H9 (cell line): ENCODE data around the gene ITM2C. TPM values are rescaled to one million over a fixed set of nuclear protein-coding genes. Genes with fewer than 3 reads are reported as not detected.

Source experiments
- DNase-seq: peaks from one replicate; pipeline ENCODE4 v3.0.0-alpha.2; 2017
- H2AFZ ChIP-seq: one replicate; pipeline ENCODE4 v1.6.1; 2013; ENCODE audit warnings: mild to moderate bottlenecking, low read length, control low read depth, moderate library complexity
- H2AK5ac ChIP-seq: 2 replicates; pipeline ENCODE4 v1.6.1; 2013; ENCODE audit warnings: low read length, control low read depth, mixed read lengths; ENCODE audit not compliant: insufficient read length
- H2BK120ac ChIP-seq: one replicate; pipeline ENCODE4 v1.6.1; 2013; ENCODE audit warnings: low read depth, mild to moderate bottlenecking, low read length, control low read depth, inconsistent platforms; ENCODE audit not compliant: poor library complexity, severe bottlenecking
- H2BK12ac ChIP-seq: 2 replicates; pipeline ENCODE4 v1.6.1; 2013; ENCODE audit warnings: low read length, control low read depth, mixed read lengths, low read depth; ENCODE audit not compliant: insufficient read length
- H2BK15ac ChIP-seq: 2 replicates; pipeline ENCODE4 v1.6.1; 2013; ENCODE audit warnings: low read depth, low read length, control low read depth
- H2BK20ac ChIP-seq: one replicate; pipeline ENCODE4 v1.6.1; 2013; ENCODE audit warnings: low read depth, mild to moderate bottlenecking, low read length, control low read depth, inconsistent platforms; ENCODE audit not compliant: poor library complexity, severe bottlenecking
- H2BK5ac ChIP-seq: 2 replicates; pipeline ENCODE4 v1.6.1; 2013; ENCODE audit warnings: low read length, control low read depth, mixed read lengths; ENCODE audit not compliant: insufficient read length
- H3K14ac ChIP-seq: 2 replicates; pipeline ENCODE4 v1.6.1; 2013; ENCODE audit warnings: low read length, control low read depth; ENCODE audit not compliant: insufficient read depth
- H3K18ac ChIP-seq: 2 replicates; pipeline ENCODE4 v1.6.1; 2013; ENCODE audit warnings: low read depth, mild to moderate bottlenecking, mixed read lengths, low read length, control low read depth; ENCODE audit not compliant: insufficient read length
- H3K23ac ChIP-seq: 2 replicates; pipeline ENCODE4 v1.6.1; 2013; ENCODE audit warnings: low read length, control low read depth, mixed read lengths, low read depth; ENCODE audit not compliant: insufficient read length
- H3K23me2 ChIP-seq: 2 replicates; pipeline ENCODE4 v1.6.1; 2013; ENCODE audit warnings: low read depth, mild to moderate bottlenecking, mixed read lengths, low read length, control low read depth; ENCODE audit not compliant: insufficient read length, poor library complexity, severe bottlenecking
- H3K27ac ChIP-seq: 2 replicates; pipeline ENCODE4 v1.5.1; 2013; ENCODE audit warnings: low read length, control low read depth, mixed read lengths, low read depth; ENCODE audit not compliant: insufficient read length
- H3K27me3 ChIP-seq: 2 replicates; pipeline ENCODE4 v1.6.1; 2013; ENCODE audit warnings: low read length, control low read depth, inconsistent platforms; ENCODE audit not compliant: insufficient read depth
- H3K4ac ChIP-seq: 2 replicates; pipeline ENCODE4 v1.6.1; 2013; ENCODE audit warnings: low read depth, mild to moderate bottlenecking, control low read depth, inconsistent platforms, low read length, moderate library complexity
- H3K4me1 ChIP-seq: 2 replicates; pipeline ENCODE4 v1.6.1; 2013; ENCODE audit warnings: low read length, control low read depth, inconsistent platforms; ENCODE audit not compliant: insufficient read depth
- H3K4me2 ChIP-seq: 2 replicates; pipeline ENCODE4 v1.6.1; 2013; ENCODE audit warnings: low read length, control low read depth, mixed read lengths; ENCODE audit not compliant: insufficient read length, insufficient read depth
- H3K56ac ChIP-seq: 2 replicates; pipeline ENCODE4 v1.6.1; 2013; ENCODE audit warnings: low read depth, mild to moderate bottlenecking, mixed read lengths, low read length, control low read depth; ENCODE audit not compliant: insufficient read length
- H3K79me1 ChIP-seq: 2 replicates; pipeline ENCODE4 v1.6.1; 2013; ENCODE audit warnings: low read depth, mild to moderate bottlenecking, moderate library complexity, low read length, control low read depth, inconsistent platforms; ENCODE audit not compliant: insufficient read depth, poor library complexity, severe bottlenecking
- H3K79me2 ChIP-seq: 2 replicates; pipeline ENCODE4 v1.6.1; 2013; ENCODE audit warnings: low read length, control low read depth, inconsistent platforms; ENCODE audit not compliant: insufficient read depth
- H3K9ac ChIP-seq: 2 replicates; pipeline ENCODE4 v1.6.1; 2013; ENCODE audit warnings: low read length, control low read depth, mixed read lengths; ENCODE audit not compliant: insufficient read length; ENCODE audit errors: extremely low read depth
- H3K9me3 ChIP-seq: one replicate; pipeline ENCODE4 v1.6.1; 2013; ENCODE audit warnings: low read depth, low read length, inconsistent platforms; ENCODE audit not compliant: control insufficient read depth
- H3T11ph ChIP-seq: one replicate; pipeline ENCODE4 v1.6.1; 2013; ENCODE audit warnings: mild to moderate bottlenecking, low read length, control low read depth, inconsistent platforms
- H4K20me1 ChIP-seq: one replicate; pipeline ENCODE4 v1.6.1; 2013; ENCODE audit not compliant: control insufficient read depth, insufficient read length, insufficient read depth
- H4K5ac ChIP-seq: 2 replicates; pipeline ENCODE4 v1.6.1; 2013; ENCODE audit warnings: low read depth, mild to moderate bottlenecking, mixed read lengths, low read length, control low read depth; ENCODE audit not compliant: insufficient read length
- H4K8ac ChIP-seq: replicated peaks from 2 replicates; pipeline ENCODE4 v1.6.1; 2013; ENCODE audit warnings: low read length, control low read depth, mixed read lengths, low read depth; ENCODE audit not compliant: insufficient read length
- H4K91ac ChIP-seq: 2 replicates; pipeline ENCODE4 v1.6.1; 2013; ENCODE audit warnings: low read depth, mild to moderate bottlenecking, moderate library complexity, mixed read lengths, low read length, control low read depth; ENCODE audit not compliant: insufficient read length
- H3K27ac Mint-ChIP-seq, 3 experiments: 2 replicates in 2 of 3; 3 replicates in 1 of 3; pipeline ENCODE4 v1.8.0; 2020 to 2021; ENCODE audit warnings: mixed read lengths in 3 of 3, mild to moderate bottlenecking in 1 of 3, moderate library complexity in 1 of 3
- H3K27me3 Mint-ChIP-seq: 2 replicates; pipeline ENCODE4 v1.8.0; 2021; ENCODE audit warnings: low read depth, mild to moderate bottlenecking, moderate library complexity, mixed read lengths
- H3K36me3 Mint-ChIP-seq, 3 experiments: 2 replicates in 2 of 3; 3 replicates in 1 of 3; pipeline ENCODE4 v1.8.0; 2020 to 2021; ENCODE audit warnings: low read depth in 3 of 3, mixed read lengths in 3 of 3; ENCODE audit not compliant: insufficient read depth in 1 of 3
- H3K4me1 Mint-ChIP-seq, 2 experiments: 2 replicates each; pipeline ENCODE4 v1.8.0; 2020; ENCODE audit warnings: mixed read lengths in 2 of 2
- H3K4me3 Mint-ChIP-seq, 2 experiments: 2 replicates in 1 of 2; 3 replicates in 1 of 2; pipeline ENCODE4 v1.8.0; 2020 to 2021; ENCODE audit warnings: mild to moderate bottlenecking in 2 of 2, mixed read lengths in 2 of 2, moderate library complexity in 1 of 2
- H3K9me3 Mint-ChIP-seq, 2 experiments: 2 replicates in 1 of 2; 3 replicates in 1 of 2; pipeline ENCODE4 v1.8.0; 2020; ENCODE audit warnings: mild to moderate bottlenecking in 2 of 2, mixed read lengths in 2 of 2, moderate library complexity in 1 of 2
- WGBS: extraction: QIAGEN DNeasy Blood & Tissue Kit; methylation state at CpG from one replicate; pipeline ENCODE4 v1.1.7; 2013; ENCODE audit warnings: missing lambda C conversion rate, low lambda C conversion rate, mixed read lengths; ENCODE audit not compliant: insufficient read length; ENCODE audit errors: extremely low coverage; 5-methylcytosine and 5-hydroxymethylcytosine counted together
- total RNA-seq: library from RNA; stranded (reverse); gene quantifications from 2 replicates; pipeline ENCODE4 v1.2.1, GENCODE V29; 2021
- TF ChIP-seq, protein P1 (sequence below): fragments of 200-600 bp; sonication (generic); conservative IDR thresholded peaks from 3 replicates; pipeline ENCODE4 v1.8.0; 2021; ENCODE audit warnings: antibody characterized with exemption, mild to moderate bottlenecking

Gene ITM2C
- total RNA-seq, 1 experiment from 2014 or later = 297 TPM

DNA sequence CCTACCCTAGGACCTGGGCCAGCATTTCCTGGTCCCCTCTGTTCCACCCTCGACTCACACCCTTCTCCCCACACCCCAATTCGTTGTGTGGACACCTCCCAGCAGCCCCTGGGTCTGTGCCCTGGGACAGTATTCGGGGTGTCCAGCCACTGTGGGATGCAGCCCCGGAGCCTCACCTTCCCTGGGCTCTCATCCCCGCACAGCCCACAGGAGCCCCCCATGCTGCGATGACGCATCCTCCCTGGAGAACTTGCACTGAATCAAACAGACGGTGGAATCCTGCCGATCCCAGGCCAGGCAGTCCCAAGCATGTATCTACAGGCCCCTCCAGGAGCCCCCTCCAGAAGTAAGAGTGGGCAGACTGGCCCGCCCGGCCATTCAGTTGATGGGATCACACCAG is 9.7 kb downstream of the ITM2C start:
- peaks cover 35 to 41% of the 10 kb centered on the region in 2 experiments for H3K4me1 Mint-ChIP-seq
- Histone ChIP-seq H3K9ac (no peak overlapping the region), H2BK20ac (no peak overlapping the region), H2BK5ac (no peak overlapping the region), H4K5ac (no peak overlapping the region), H3T11ph (no peak overlapping the region), H4K91ac (no peak overlapping the region), H3K4me1 (peaks cover 6% of the 10 kb centered on the region; the same call in 1 of the 2 replicates), H3K18ac (no peak overlapping the region), H3K27ac (no peak overlapping the region), H3K23ac (no peak overlapping the region), H2BK12ac (no peak overlapping the region), H3K9me3 (no peaks in the 10 kb centered on the region), H3K14ac (no peak overlapping the region), H2BK120ac (no peak overlapping the region), H3K27me3 (no peaks in the 10 kb centered on the region), H2AK5ac (no peak overlapping the region), H3K56ac (no peak overlapping the region), H3K23me2 (no peaks in the 10 kb centered on the region), H3K4me2 (no peak overlapping the region), H4K8ac (no peak overlapping the region), H2BK15ac (no peak overlapping the region), H3K79me1 (no peaks in the 10 kb centered on the region), H3K79me2 (peaks cover 25% of the 10 kb centered on the region), H2AFZ (no peak overlapping the region), H4K20me1 (no peaks in the 10 kb centered on the region), H3K4ac (no peak overlapping the region)
- DNase-seq = no peak
- H3K9me3 Mint-ChIP-seq = no peaks in the 10 kb centered on the region
- no peaks in the 10 kb centered on the region for H3K27me3 Mint-ChIP-seq
- no CpG with 5 or more reads among the region's 11 CpGs for WGBS
- TF ChIP-seq, protein P1, sequence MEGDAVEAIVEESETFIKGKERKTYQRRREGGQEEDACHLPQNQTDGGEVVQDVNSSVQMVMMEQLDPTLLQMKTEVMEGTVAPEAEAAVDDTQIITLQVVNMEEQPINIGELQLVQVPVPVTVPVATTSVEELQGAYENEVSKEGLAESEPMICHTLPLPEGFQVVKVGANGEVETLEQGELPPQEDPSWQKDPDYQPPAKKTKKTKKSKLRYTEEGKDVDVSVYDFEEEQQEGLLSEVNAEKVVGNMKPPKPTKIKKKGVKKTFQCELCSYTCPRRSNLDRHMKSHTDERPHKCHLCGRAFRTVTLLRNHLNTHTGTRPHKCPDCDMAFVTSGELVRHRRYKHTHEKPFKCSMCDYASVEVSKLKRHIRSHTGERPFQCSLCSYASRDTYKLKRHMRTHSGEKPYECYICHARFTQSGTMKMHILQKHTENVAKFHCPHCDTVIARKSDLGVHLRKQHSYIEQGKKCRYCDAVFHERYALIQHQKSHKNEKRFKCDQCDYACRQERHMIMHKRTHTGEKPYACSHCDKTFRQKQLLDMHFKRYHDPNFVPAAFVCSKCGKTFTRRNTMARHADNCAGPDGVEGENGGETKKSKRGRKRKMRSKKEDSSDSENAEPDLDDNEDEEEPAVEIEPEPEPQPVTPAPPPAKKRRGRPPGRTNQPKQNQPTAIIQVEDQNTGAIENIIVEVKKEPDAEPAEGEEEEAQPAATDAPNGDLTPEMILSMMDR = no peak
- peak overlapping the region in 2 of 3 experiments; percentile 28 to 70; a peak in 3 of 7 replicates for H3K27ac Mint-ChIP-seq
- peaks cover 47 to 69% (median 63%) of the 10 kb centered on the region in 3 experiments for H3K36me3 Mint-ChIP-seq
- H3K4me3 Mint-ChIP-seq = no peak overlapping the region; a peak in 1 of 5 replicates
